OCI-LY7 (cell line): ENCODE measurements around the gene RSPRY1. TPM values are rescaled to one million over a fixed set of nuclear protein-coding genes. Genes with fewer than 3 reads are reported as not detected.

ENCODE experiments used
- BruUV-seq: library from RNA; stranded (reverse); fragments of 400-500 nt; replicated peaks from 2 replicates; lab custom pipeline; 2021; lab: Mats Ljungman, UMichigan
- CTCF ChIA-PET: fragments of 300-600 bp; sonication (Branson Sonifier 250); formaldehyde crosslinking; loops from one replicate; lab custom pipeline; 2022; ENCODE audit warnings: antibody characterized with exemption; ENCODE audit not compliant: unreplicated experiment; lab: Charles Lee
- POLR2A ChIA-PET: fragments of 300-600 bp; sonication (Branson Sonifier 250); formaldehyde crosslinking; loops from one replicate; lab custom pipeline; 2022; ENCODE audit warnings: antibody characterized with exemption; lab: Charles Lee
- DNase-seq: peaks from one replicate; pipeline ENCODE4 v3.0.0-alpha.2; 2015; ENCODE audit warnings: low spot score
- H2AFZ ChIP-seq: fragments of 200-600 bp; sonication (generic), shearing (Covaris generic); 2 replicates; pipeline ENCODE4 v1.6.1; 2014; ENCODE audit warnings: mild to moderate bottlenecking, antibody characterized with exemption, low read length, moderate library complexity
- H3K27ac ChIP-seq: fragments of 200-600 bp; sonication (generic); 2 replicates; pipeline ENCODE4 v1.5.1; 2014; ENCODE audit warnings: mixed run types, low read depth, mild to moderate bottlenecking, moderate library complexity, low read length, inconsistent platforms; ENCODE audit not compliant: poor library complexity, severe bottlenecking
- H3K36me3 ChIP-seq: fragments of 200-600 bp; sonication (generic); 2 replicates; pipeline ENCODE4 v1.6.1; 2014; ENCODE audit warnings: mild to moderate bottlenecking, antibody characterized with exemption, low read length, moderate library complexity, mixed read lengths; ENCODE audit not compliant: insufficient read depth
- H3K4me1 ChIP-seq: fragments of 200-600 bp; sonication (generic); 2 replicates; pipeline ENCODE4 v1.5.1; 2014; ENCODE audit warnings: mild to moderate bottlenecking, low read length; ENCODE audit not compliant: insufficient read depth, poor library complexity, severe bottlenecking
- H3K4me2 ChIP-seq: fragments of 200-600 bp; sonication (generic); 2 replicates; pipeline ENCODE4 v1.6.1; 2014; ENCODE audit warnings: mild to moderate bottlenecking, low read length
- H3K4me3 ChIP-seq: fragments of 200-600 bp; sonication (generic); 2 replicates; pipeline ENCODE4 v1.5.1; 2014; ENCODE audit warnings: mild to moderate bottlenecking, low read depth, low read length; ENCODE audit not compliant: poor library complexity, severe bottlenecking
- H3K79me2 ChIP-seq: fragments of 200-600 bp; sonication (generic); 2 replicates; pipeline ENCODE4 v1.6.1; 2016; ENCODE audit warnings: low read depth, mild to moderate bottlenecking, low read length, moderate library complexity, mixed read lengths; ENCODE audit not compliant: insufficient read depth
- H3K9me2 ChIP-seq: fragments of 200-600 bp; sonication (generic); 2 replicates; pipeline ENCODE4 v1.6.1; 2016; ENCODE audit warnings: mild to moderate bottlenecking, low read length, mixed read lengths; ENCODE audit not compliant: insufficient read depth
- H3K9me3 ChIP-seq: fragments of 200-600 bp; sonication (generic); 2 replicates; pipeline ENCODE4 v1.6.1; 2014; ENCODE audit warnings: mild to moderate bottlenecking, mixed run types, low read length, mixed read lengths
- H4K20me1 ChIP-seq: fragments of 200-600 bp; sonication (generic); 2 replicates; pipeline ENCODE4 v1.6.1; 2014; ENCODE audit warnings: mild to moderate bottlenecking, antibody characterized with exemption, low read length, moderate library complexity, mixed read lengths; ENCODE audit not compliant: insufficient read depth
- EZH2phosphoT487 ChIP-seq: fragments of 200-600 bp; sonication (generic); IDR thresholded peaks from 2 replicates; pipeline ENCODE4 v1.6.1; 2018; ENCODE audit warnings: low read depth, borderline replicate concordance, mild to moderate bottlenecking, mixed run types, antibody characterized with exemption, low read length, moderate library complexity, mixed read lengths
- intact Hi-C: fragments of 100-400 bp; cut with micrococcal nuclease; formaldehyde crosslinking; loops from one replicate; pipeline ENCODE4 v1.10.0; 2022; ENCODE audit not compliant: unreplicated experiment
- total RNA-seq, 2 experiments: library from RNA; depleted of rRNA in 1 of 2; stranded (reverse); fragments of >200 nt in 1 of 2; shearing (Covaris generic) in 1 of 2; gene quantifications; 2 replicates each; pipeline ENCODE4 v1.2.3, GENCODE V29; 2014 to 2022
- TF ChIP-seq, protein P1 (sequence below): fragments of 200-600 bp; sonication (generic); conservative IDR thresholded peaks from 2 replicates; pipeline ENCODE4 v1.5.1; 2014; ENCODE audit warnings: mild to moderate bottlenecking, antibody characterized with exemption, low read length, moderate library complexity, mixed read lengths

The RSPRY1 gene
- total RNA-seq, 2 experiments from 2014 or later, result 17.1 to 25.2 TPM

- no peaks in the 10 kb centered on the region for H3K9me3 ChIP-seq
- ChIA-PET CTCF (interaction anchor here (0.5 to 1.0 kb wide), 3 partner anchors 11 to 621 kb away, joined by 3 read pairs; no protein-coding TSS in a partner anchor), POLR2A (interaction anchor here (0.7 to 1.1 kb wide), 3 partner anchors 19 to 36 kb away, joined by 3 read pairs; no protein-coding TSS in a partner anchor)
- no peak overlapping the region for H3K4me2 ChIP-seq
- H3K9me2 ChIP-seq, result no peaks in the 10 kb centered on the region
- H3K79me2 ChIP-seq, result no peaks in the 10 kb centered on the region
- no peak overlapping the region for H3K4me3 ChIP-seq
- H3K4me1 ChIP-seq, result peaks cover 20% of the 10 kb centered on the region
- intact Hi-C loops, result no loop called here
- no TSS peak for BruUV-seq
- no peak for DNase-seq
- H4K20me1 ChIP-seq, result no peaks in the 10 kb centered on the region
- peaks cover 60% of the 10 kb centered on the region for H3K36me3 ChIP-seq
- TF ChIP-seq, protein P1, sequence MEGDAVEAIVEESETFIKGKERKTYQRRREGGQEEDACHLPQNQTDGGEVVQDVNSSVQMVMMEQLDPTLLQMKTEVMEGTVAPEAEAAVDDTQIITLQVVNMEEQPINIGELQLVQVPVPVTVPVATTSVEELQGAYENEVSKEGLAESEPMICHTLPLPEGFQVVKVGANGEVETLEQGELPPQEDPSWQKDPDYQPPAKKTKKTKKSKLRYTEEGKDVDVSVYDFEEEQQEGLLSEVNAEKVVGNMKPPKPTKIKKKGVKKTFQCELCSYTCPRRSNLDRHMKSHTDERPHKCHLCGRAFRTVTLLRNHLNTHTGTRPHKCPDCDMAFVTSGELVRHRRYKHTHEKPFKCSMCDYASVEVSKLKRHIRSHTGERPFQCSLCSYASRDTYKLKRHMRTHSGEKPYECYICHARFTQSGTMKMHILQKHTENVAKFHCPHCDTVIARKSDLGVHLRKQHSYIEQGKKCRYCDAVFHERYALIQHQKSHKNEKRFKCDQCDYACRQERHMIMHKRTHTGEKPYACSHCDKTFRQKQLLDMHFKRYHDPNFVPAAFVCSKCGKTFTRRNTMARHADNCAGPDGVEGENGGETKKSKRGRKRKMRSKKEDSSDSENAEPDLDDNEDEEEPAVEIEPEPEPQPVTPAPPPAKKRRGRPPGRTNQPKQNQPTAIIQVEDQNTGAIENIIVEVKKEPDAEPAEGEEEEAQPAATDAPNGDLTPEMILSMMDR, result no peak
- H3K27ac ChIP-seq, result peak overlapping the region; percentile 5
- no peak overlapping the region for H2AFZ ChIP-seq
These were observed 33.7 kb upstream of the RSPRY1 start for GRCh38 chr16:57152096-57153093.

GRCh38 chr16:57153841-57154240, 32.3 kb upstream of the RSPRY1 start:
- H3K4me3 ChIP-seq, result no peak overlapping the region
- peaks cover 75% of the 10 kb centered on the region for H3K36me3 ChIP-seq
- peaks cover 8% of the 10 kb centered on the region for H3K4me1 ChIP-seq
- no peaks in the 10 kb centered on the region for H4K20me1 ChIP-seq
- H3K9me2 ChIP-seq, result no peaks in the 10 kb centered on the region
- no peak overlapping the region for H2AFZ ChIP-seq
- H3K9me3 ChIP-seq, result no peaks in the 10 kb centered on the region
- CTCF ChIA-PET, result no interaction called here
- H3K27ac ChIP-seq, result no peak overlapping the region
- TF ChIP-seq, protein P1, result no peak
- TF ChIP-seq EZH2phosphoT487, result no peak
- TSS peak; percentile 78 for BruUV-seq
- H3K79me2 ChIP-seq, result no peaks in the 10 kb centered on the region
- no peak overlapping the region for H3K4me2 ChIP-seq
- no peak for DNase-seq
- POLR2A ChIA-PET, result interaction anchor here (0.5 kb wide), 1 partner anchor 51 kb away, joined by 3 read pairs; no protein-coding TSS in a partner anchor
- intact Hi-C loops, result no loop called here
